ENCODE measurements around the gene CHCHD6. TPM values are rescaled to one million over a fixed set of nuclear protein-coding genes. Genes with fewer than 3 reads are reported as not detected.

CHCHD6 gene, protein sequence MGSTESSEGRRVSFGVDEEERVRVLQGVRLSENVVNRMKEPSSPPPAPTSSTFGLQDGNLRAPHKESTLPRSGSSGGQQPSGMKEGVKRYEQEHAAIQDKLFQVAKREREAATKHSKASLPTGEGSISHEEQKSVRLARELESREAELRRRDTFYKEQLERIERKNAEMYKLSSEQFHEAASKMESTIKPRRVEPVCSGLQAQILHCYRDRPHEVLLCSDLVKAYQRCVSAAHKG
- total RNA-seq, result 10.8 and 12.3 TPM in 2 replicates

DNA sequence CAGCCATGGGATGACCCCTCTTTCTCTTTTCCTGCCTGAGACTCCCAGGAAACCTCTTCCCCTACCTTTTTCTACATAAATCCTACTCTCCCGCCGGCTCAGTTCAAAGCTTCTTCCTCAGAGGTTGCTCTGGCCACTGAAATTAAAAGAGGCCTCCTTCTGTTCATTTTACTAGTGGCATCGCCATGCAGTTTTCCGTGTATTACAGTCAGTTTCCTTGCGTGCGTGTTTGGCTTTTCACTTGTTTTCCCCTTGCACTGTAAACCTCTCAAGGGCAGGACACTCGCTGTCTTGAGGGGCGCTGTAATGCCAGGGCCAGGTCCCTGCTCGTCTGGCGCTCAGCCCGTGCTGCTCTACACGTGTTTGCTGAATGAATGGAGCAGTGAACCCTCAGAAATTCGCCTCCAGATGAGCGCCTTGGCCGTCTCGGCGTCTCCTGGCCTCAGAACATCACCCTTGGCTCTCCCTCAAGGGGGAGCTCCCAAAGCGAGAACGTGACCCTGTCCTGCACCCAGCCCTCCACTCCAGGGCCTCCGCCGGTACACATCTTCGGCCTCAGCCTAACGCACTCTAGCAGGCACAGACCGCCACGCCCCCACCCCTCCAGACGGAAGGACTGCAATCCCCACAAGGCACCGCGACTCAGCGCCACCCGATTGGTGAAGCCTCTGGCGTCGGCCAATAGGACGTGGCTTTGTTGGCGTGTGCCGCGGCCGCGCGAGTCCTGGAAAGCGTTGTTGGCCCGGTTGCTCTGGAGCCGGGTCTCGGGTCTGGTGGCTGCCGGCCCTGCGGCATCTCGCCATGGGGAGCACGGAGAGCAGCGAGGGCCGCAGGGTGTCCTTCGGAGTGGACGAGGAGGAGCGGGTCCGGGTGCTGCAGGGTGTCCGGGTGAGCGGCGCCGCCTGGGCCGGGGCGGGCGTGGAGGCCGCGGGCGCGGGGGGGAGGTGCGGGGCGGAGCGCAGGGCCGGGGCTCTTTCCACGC is at the start of gene CHCHD6:
Gene CHCHD6, plus strand, starts transcription at position 729 of the 982 bp plus-strand sequence. Its CDS starts 73 bp downstream, at position 802.

DNA sequence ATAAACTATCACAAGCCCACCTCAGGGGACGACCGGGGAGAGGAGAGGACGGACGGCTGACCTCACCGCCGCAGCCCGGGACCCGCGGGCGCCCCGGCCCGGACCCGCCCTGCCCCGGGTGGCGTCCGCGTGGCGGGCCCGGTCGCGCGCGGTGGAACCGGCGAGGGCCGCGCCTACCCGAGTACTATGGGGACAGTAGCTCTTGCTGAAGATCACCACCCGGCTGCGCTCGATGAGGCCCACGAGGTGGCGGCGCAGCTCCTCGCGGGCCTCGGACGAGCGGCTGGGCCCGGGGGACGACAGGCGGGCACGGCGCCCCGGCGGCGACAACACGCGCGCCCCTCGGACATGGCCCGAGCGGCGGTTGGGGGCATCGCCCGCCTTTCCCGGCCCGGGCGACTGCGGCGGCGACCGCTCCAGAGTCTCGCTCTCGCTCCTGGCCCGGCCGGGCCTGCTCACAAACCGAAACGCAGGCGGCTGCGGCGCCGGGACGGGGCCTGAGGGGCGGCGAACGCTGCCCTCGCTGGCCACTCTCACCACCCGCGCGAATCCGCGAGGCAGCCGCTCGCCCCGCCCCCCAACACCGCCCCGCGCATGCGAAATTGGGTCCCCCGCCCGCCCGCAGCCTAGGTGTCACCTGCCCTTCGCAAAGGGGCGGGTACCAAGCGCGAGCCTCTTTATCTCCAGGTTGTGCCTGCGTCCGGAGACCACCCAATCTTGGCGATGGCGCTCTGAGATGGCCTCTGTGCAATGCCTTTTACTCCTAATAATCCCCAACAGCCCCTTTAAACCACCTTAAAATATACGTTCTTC is 49.3 kb upstream of the CHCHD6 start, which contains the start of gene TXNRD3:
Gene TXNRD3, minus strand, starts transcription at position 554 of the 813 bp plus-strand sequence.

DNA sequence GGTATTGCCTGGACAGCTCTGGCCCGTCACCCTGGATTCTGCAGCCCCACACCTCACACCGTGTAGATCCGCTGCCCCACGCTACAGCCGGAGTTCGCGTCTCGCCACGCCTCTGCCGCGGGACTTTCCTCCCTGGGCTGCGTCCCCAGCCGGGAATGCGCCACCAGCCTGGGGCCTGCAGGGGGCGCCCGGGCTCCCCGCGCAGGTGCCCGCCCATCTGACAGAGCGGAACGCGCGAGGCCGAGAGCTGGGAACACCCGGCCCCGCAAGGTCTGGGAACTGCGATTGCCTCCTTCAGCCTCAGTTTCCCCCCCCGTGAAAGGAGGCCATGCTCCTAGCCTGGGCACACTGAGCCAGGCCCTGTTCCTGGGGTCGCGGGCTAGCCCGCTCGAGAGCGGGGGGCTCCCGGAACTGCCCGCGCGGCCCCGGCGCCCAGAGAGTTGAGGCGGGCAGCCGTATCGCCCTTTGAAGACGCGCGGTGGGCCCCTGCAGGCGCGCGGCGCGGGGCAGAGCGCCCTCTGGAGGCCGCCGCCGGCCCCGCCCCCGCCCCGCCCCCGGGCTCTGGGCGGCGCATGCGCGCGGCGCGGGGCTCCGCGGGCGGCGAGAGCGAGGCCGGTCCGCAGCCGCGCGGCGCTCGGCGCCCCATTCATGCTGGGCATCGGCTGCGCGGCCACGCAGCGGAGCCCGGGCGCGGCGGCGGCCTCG is 278.6 kb downstream of the CHCHD6 start, which contains the start of gene PLXNA1:
Gene PLXNA1, plus strand, starts transcription at position 645 of the 705 bp plus-strand sequence. CDS start 5,479 bp downstream, outside the sequence.

Other genes starting within 250 kb of the CHCHD6 start
- 15.2 and 16.1 TPM in 2 replicates for gene ZXDC, start 228.3 kb upstream of the CHCHD6 start, total RNA-seq
- gene UROC1, start 186.5 kb upstream of the CHCHD6 start, total RNA-seq, result not detected in 2 replicates
- gene CHST13, start 180.1 kb upstream of the CHCHD6 start, total RNA-seq, result not detected in 2 replicates
- gene C3orf22, start 145.3 kb upstream of the CHCHD6 start, total RNA-seq, result not detected in 2 replicates
- gene TXNRD3, start 49.1 kb upstream of the CHCHD6 start, total RNA-seq, result 9.0 and 10.6 TPM in 2 replicates

All from pericardium fibroblast (primary cell).